Measurements from ENCODE around the gene RBM3.
"Not testable (repeated sequence)": the region's sequence is repeated elsewhere in the genome, so short reads cannot be mapped to it uniquely, and the experiment has no call there.

Gene RBM3

GRCh38 chrX:48574270-48575266 lies at the start of gene RBM3:
TSS of gene RBM3 (plus strand) at chrX:48574484. CDS start at chrX:48575181, 697 bp downstream.
- no peak for FAIRE-seq

- not testable (repeated sequence) for FAIRE-seq
These were observed 48.4 kb upstream of the RBM3 start for GRCh38 chrX:48525853-48526252.

- FAIRE-seq = no peak
These were observed 43.5 kb upstream of the RBM3 start for GRCh38 chrX:48530736-48531135.

GRCh38 chrX:48531358-48531959 lies 42.8 kb upstream of the RBM3 start:
- FAIRE-seq = no peak

GRCh38 chrX:48532161-48532560 lies 42.1 kb upstream of the RBM3 start:
- no peak for FAIRE-seq

- FAIRE-seq = no peak
These were observed 41.1 kb upstream of the RBM3 start for GRCh38 chrX:48533165-48533564.

- no peak for FAIRE-seq
These were observed 35.5 kb upstream of the RBM3 start for GRCh38 chrX:48538641-48539344.

GRCh38 chrX:48539345-48540027 lies 34.8 kb upstream of the RBM3 start, which contains the start of gene TBC1D25:
TSS of gene TBC1D25 (plus strand) at chrX:48539714. CDS start at chrX:48539798, 84 bp downstream.
- FAIRE-seq = peak; percentile 73

- no peak for FAIRE-seq
These were observed 34.3 kb upstream of the RBM3 start for GRCh38 chrX:48540028-48540375.

- FAIRE-seq = no peak
These were observed 33.8 kb upstream of the RBM3 start for GRCh38 chrX:48540480-48540879.

- no peak for FAIRE-seq
These were observed 33.0 kb upstream of the RBM3 start for GRCh38 chrX:48541140-48541814.

- no peak for FAIRE-seq
These were observed 25.4 kb upstream of the RBM3 start for GRCh38 chrX:48548871-48549270.

- FAIRE-seq = not testable (repeated sequence)
These were observed 18.5 kb upstream of the RBM3 start for GRCh38 chrX:48555731-48556325.

- FAIRE-seq = no peak
These were observed 16.0 kb upstream of the RBM3 start for GRCh38 chrX:48558271-48558670.

GRCh38 chrX:48559636-48560035 lies 14.6 kb upstream of the RBM3 start:
- no peak for FAIRE-seq

- no peak for FAIRE-seq
These were observed 14.2 kb upstream of the RBM3 start for GRCh38 chrX:48560056-48560455.

- FAIRE-seq = no peak
These were observed 13.6 kb upstream of the RBM3 start for GRCh38 chrX:48560681-48561080.

GRCh38 chrX:48569958-48570357 lies 4.3 kb upstream of the RBM3 start:
- FAIRE-seq = no peak

GRCh38 chrX:48573690-48574269 lies 504 bp upstream of the RBM3 start:
- no peak for FAIRE-seq

GRCh38 chrX:48575642-48576041 lies 1.4 kb downstream of the RBM3 start:
- FAIRE-seq = no peak

- no peak for FAIRE-seq
These were observed 1.8 kb downstream of the RBM3 start for GRCh38 chrX:48576108-48576507.

Measured in A204.1 (cell line).